ENCODE measurements around the gene FHIT.
"Not testable (repeated sequence)": the region's sequence is repeated elsewhere in the genome, so short reads cannot be mapped to it uniquely, and the experiment has no call there.

The FHIT gene

DNA sequence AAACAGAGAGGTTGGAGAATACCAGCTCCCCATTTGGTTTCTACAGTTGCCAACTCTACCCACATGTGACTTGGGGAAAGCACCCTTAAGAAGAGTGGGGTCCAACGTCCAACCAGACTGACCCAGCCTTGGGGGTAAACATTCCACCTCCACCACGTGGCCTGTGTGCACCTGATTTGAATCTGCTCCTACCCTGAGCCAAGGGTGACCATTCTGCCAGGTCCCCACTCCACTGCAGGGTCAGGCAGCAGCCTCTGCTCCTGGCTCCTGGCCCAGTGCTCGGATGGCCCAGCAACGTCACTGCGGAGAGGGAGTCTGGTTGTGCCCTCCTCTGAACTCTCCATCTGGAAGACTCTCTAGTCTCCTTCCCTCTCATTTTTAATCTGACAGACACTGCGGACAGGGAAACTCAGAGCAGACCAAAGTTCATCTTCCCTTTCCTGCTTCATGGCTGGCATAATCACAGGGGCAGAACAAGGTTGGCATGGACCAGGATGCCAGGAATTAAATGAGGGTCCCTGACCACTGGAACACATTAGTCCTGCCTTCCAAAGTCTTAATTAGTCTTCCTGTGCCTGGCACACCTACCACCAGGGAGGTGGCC lies 29.4 kb downstream of the FHIT start:
- Histone ChIP-seq H2AFZ (ENCODE audit: low read depth, low read length) (no peak overlapping the region), H3K79me2 (ENCODE audit: low read length) (no peaks in the 10 kb centered on the region; the same call in 1 of the 2 replicates), H3K27ac (ENCODE audit: low read length) (no peak overlapping the region), H3K4me2 (ENCODE audit: low read length) (no peak overlapping the region), H3K9ac (ENCODE audit: low read length) (no peak overlapping the region), H3K9me3 (ENCODE audit: insufficient read depth, low read length) (no peaks in the 10 kb centered on the region), H4K20me1 (ENCODE audit: insufficient read depth, low read length) (no peaks in the 10 kb centered on the region), H3K27me3 (ENCODE audit: low read depth, low read length) (no peaks in the 10 kb centered on the region), H3K4me1 (ENCODE audit: low read length) (no peaks in the 10 kb centered on the region), H3K36me3 (replicated peaks; ENCODE audit: low read depth, low read length) (peaks cover 4% of the 10 kb centered on the region), H3K4me3 (ENCODE audit: low read length) (no peak overlapping the region)
- TF ChIP-seq, protein P1, sequence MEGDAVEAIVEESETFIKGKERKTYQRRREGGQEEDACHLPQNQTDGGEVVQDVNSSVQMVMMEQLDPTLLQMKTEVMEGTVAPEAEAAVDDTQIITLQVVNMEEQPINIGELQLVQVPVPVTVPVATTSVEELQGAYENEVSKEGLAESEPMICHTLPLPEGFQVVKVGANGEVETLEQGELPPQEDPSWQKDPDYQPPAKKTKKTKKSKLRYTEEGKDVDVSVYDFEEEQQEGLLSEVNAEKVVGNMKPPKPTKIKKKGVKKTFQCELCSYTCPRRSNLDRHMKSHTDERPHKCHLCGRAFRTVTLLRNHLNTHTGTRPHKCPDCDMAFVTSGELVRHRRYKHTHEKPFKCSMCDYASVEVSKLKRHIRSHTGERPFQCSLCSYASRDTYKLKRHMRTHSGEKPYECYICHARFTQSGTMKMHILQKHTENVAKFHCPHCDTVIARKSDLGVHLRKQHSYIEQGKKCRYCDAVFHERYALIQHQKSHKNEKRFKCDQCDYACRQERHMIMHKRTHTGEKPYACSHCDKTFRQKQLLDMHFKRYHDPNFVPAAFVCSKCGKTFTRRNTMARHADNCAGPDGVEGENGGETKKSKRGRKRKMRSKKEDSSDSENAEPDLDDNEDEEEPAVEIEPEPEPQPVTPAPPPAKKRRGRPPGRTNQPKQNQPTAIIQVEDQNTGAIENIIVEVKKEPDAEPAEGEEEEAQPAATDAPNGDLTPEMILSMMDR (IDR thresholded peaks at IDR 0.05; ENCODE audit: low read depth, low read length), result no peak

DNA sequence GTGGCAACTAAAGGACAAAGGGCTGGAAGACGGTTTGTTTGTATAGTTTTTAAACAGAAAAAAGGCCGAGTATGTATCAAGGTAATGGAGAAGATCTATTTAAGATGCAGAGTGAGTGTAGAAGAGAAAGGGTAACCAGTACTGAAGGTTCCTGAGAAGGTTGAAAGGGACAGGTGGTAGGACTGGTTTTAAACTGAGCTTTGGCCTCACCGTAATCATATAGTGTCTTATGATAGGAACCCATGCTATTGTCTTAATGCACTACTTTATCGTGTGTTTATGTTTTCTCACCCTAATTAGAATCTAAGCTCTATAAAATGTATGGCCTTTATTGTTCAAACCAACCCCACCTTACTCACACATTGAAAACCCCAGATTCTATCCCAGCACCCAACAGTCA lies 32.7 kb downstream of the FHIT start:
- Histone ChIP-seq H3K9me3 (ENCODE audit: insufficient read depth, low read length) (no peaks in the 10 kb centered on the region), H3K27me3 (ENCODE audit: low read depth, low read length) (no peaks in the 10 kb centered on the region), H3K27ac (ENCODE audit: low read length) (no peak overlapping the region), H3K4me3 (ENCODE audit: low read length) (no peak overlapping the region), H2AFZ (ENCODE audit: low read depth, low read length) (no peak overlapping the region), H3K4me1 (ENCODE audit: low read length) (no peaks in the 10 kb centered on the region), H3K9ac (ENCODE audit: low read length) (no peak overlapping the region), H3K4me2 (ENCODE audit: low read length) (no peak overlapping the region), H4K20me1 (ENCODE audit: insufficient read depth, low read length) (no peaks in the 10 kb centered on the region), H3K79me2 (ENCODE audit: low read length) (no peaks in the 10 kb centered on the region; the same call in 1 of the 2 replicates), H3K36me3 (replicated peaks; ENCODE audit: low read depth, low read length) (peaks cover 4% of the 10 kb centered on the region)
- TF ChIP-seq, protein P1 (IDR thresholded peaks at IDR 0.05; ENCODE audit: low read depth, low read length), result no peak
- no peak for TF ChIP-seq EZH2phosphoT487 (IDR thresholded peaks at IDR 0.05; ENCODE audit: low read depth)

DNA sequence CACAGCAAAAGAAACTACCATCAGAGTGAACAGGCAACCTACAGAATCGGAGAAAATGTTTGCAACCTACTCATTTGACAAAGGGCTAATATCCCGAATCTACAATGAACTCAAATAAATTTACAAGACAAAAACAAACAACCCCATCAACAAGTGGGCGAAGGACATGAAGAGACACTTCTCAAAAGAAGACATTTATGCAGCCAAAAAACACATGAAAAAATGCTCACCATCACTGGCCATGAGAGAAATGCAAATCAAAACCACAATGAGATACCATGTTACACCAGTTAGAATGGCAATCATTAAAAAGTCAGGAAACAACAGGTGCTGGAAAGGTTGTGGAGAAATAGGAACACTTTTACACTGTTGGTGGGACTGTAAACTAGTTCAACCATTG lies 35.1 kb downstream of the FHIT start:
- H3K9me3 ChIP-seq (ENCODE audit: insufficient read depth, low read length); H2AFZ ChIP-seq (ENCODE audit: low read depth, low read length); H3K4me1 ChIP-seq (ENCODE audit: low read length); H3K4me2 ChIP-seq (ENCODE audit: low read length); H3K36me3 ChIP-seq (replicated peaks; ENCODE audit: low read depth, low read length); H3K79me2 ChIP-seq (ENCODE audit: low read length); H3K27ac ChIP-seq (ENCODE audit: low read length); H4K20me1 ChIP-seq (ENCODE audit: insufficient read depth, low read length); H3K4me3 ChIP-seq (ENCODE audit: low read length); H3K9ac ChIP-seq (ENCODE audit: low read length); H3K27me3 ChIP-seq (ENCODE audit: low read depth, low read length): not testable (repeated sequence)

DNA sequence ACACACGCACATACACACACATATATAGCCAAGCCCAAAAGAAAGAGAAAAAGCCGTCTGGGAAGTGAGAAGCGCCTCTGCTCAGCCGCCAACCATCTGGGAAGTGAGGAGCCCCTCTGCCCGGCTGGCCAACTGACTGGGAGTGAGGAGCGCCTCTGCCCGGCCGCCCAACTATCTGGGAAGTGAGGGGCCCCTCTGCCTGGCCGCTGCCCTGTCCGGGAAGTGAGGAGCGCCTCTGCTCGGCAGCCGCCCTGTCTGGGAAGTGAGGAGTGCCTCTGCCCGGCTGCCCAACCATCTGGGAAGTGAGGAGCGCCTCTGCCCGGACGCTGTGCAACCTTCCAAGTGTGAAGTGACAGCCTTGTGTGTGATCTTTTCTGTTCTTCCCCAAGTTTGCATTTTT lies 49.2 kb downstream of the FHIT start:
- H3K4me3 ChIP-seq (ENCODE audit: low read length), result no peak overlapping the region
- no peak overlapping the region for H3K4me2 ChIP-seq (ENCODE audit: low read length)
- H3K27me3 ChIP-seq (ENCODE audit: low read depth, low read length), result no peaks in the 10 kb centered on the region
- no peak overlapping the region for H2AFZ ChIP-seq (ENCODE audit: low read depth, low read length)
- no peaks in the 10 kb centered on the region for H3K36me3 ChIP-seq (replicated peaks; ENCODE audit: low read depth, low read length)
- H3K4me1 ChIP-seq (ENCODE audit: low read length), result no peaks in the 10 kb centered on the region
- TF ChIP-seq EZH2phosphoT487 (IDR thresholded peaks at IDR 0.05; ENCODE audit: low read depth), result no peak
- TF ChIP-seq, protein P1 (IDR thresholded peaks at IDR 0.05; ENCODE audit: low read depth, low read length), result no peak
- no peak overlapping the region for H3K9ac ChIP-seq (ENCODE audit: low read length)
- H3K9me3 ChIP-seq (ENCODE audit: insufficient read depth, low read length), result no peaks in the 10 kb centered on the region
- no peaks in the 10 kb centered on the region for H4K20me1 ChIP-seq (ENCODE audit: insufficient read depth, low read length)
- no peaks in the 10 kb centered on the region for H3K79me2 ChIP-seq (ENCODE audit: low read length)
- H3K27ac ChIP-seq (ENCODE audit: low read length), result no peak overlapping the region

DNA sequence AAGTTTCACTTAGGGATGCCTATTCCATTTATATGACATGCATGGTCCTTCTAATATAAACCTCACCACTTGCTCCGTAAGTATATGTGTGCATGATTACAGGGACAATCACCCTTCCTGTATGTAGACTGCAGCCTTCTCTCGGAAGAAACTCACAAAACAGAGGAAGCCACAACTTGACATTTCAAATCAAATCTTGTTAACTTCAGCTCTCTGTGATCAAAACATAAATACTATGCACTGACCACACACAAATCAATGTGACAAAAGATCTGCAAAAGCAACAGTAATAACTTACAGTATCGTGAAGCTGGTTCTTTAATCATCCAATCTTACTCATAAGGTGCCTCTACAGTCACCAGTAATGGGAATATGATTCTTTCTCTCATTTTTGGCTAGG lies 50.2 kb downstream of the FHIT start:
- TF ChIP-seq, protein P1 (IDR thresholded peaks at IDR 0.05; ENCODE audit: low read depth, low read length), result no peak
- TF ChIP-seq EZH2phosphoT487 (IDR thresholded peaks at IDR 0.05; ENCODE audit: low read depth), result no peak
- H4K20me1 ChIP-seq (ENCODE audit: insufficient read depth, low read length), result no peaks in the 10 kb centered on the region
- H3K9me3 ChIP-seq (ENCODE audit: insufficient read depth, low read length), result no peaks in the 10 kb centered on the region
- H3K9ac ChIP-seq (ENCODE audit: low read length), result no peak overlapping the region
- H3K4me3 ChIP-seq (ENCODE audit: low read length), result no peak overlapping the region
- H3K4me1 ChIP-seq (ENCODE audit: low read length), result no peaks in the 10 kb centered on the region
- no peak overlapping the region for H3K27ac ChIP-seq (ENCODE audit: low read length)
- H3K27me3 ChIP-seq (ENCODE audit: low read depth, low read length), result no peaks in the 10 kb centered on the region
- no peaks in the 10 kb centered on the region for H3K36me3 ChIP-seq (replicated peaks; ENCODE audit: low read depth, low read length)
- no peak overlapping the region for H2AFZ ChIP-seq (ENCODE audit: low read depth, low read length)
- H3K79me2 ChIP-seq (ENCODE audit: low read length), result no peaks in the 10 kb centered on the region
- no peak overlapping the region for H3K4me2 ChIP-seq (ENCODE audit: low read length)
